GM21515 (cell line): ENCODE measurements around the gene ZBTB20.

Experiments
- ATAC-seq: cut with Tn5 transposase; IDR thresholded peaks from one replicate; pipeline ENCODE4 v1.9.1; 2021; ENCODE audit not compliant: unreplicated experiment

The ZBTB20 gene

DNA sequence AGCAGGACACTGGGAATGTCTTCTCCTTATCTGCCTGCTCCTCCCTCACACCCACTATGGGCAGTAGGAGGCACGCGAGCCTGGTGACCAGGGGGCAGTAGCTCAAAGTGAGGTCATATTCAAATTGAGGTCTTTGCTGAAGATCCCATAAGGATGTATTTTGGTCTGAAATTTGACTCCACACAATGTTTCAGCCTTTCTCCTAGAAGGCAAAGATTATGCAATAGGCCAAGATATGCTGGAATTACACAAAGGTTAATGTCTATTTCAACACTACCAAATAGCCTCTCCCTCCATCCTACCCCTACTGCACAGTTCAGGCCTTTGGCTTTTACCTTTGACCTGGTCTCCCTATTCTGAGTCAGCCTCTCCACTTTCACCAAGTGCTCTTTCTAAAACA, 650.2 kb downstream of the ZBTB20 start:
- no peak for ATAC-seq

GRCh38 chr3:114496466-114496865, 650.6 kb downstream of the ZBTB20 start:
- no peak for ATAC-seq

DNA sequence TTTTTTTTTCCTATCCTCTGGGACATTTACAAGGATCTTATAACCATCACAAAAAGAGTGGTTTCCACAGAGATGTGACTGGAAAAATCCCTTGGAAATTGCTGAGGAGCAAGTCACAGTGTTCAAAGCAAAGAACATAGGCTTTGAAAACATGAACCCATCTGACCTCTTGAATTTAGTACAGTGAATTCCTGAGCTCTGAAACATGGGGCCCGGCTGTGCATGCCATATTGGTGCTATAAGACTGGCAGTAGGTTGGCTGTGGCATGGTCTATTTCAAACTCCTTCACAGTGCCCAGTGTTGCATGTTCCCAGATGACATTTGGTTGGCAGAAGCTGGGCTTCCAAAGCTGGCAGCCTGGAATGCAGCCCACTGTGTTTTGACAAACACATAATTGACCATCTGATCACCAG, 651.1 kb downstream of the ZBTB20 start:
- ATAC-seq = no peak

DNA sequence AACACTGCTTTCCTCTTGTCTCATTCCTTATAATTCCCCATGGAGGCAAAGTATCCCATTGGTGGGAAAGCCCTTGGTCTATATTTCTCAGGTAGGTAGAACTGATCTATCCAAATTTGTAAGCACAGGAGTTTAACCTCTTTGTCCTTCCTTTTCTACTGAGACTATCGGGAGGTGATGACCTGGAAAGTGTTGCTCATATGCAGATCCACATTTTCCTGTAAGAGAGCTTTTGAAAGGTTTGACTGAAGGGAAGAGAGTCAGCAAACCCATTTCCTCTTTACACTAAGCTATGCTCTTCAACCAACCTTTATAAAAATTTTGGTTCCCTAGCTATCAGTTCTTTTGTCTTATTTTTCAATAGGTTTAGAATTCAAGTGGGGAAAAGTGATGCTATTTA, 652.6 kb downstream of the ZBTB20 start:
- ATAC-seq = no peak

DNA sequence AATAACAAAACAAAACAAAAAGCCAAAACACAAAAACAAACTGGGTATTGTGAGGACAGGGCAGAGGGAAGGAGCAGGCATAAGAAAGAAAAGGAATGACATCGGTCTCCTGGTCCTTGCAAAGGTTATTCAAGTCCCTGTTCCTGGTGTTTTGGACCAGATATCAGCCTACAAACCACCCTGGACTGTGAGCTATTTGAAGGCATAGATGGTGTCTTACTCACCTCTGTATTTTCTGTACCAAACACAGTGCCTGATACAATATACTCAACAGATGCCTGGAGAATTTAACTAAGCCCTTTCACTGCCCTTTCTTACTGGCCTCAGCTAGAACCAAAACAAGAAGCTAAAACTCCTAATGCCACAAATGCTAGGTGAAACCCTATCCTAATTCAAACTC, 656.3 kb downstream of the ZBTB20 start:
- no peak for ATAC-seq

GRCh38 chr3:114487502-114487901, 659.6 kb downstream of the ZBTB20 start:
- no peak for ATAC-seq

GRCh38 chr3:114484919-114485318, 662.2 kb downstream of the ZBTB20 start:
- ATAC-seq = no peak

DNA sequence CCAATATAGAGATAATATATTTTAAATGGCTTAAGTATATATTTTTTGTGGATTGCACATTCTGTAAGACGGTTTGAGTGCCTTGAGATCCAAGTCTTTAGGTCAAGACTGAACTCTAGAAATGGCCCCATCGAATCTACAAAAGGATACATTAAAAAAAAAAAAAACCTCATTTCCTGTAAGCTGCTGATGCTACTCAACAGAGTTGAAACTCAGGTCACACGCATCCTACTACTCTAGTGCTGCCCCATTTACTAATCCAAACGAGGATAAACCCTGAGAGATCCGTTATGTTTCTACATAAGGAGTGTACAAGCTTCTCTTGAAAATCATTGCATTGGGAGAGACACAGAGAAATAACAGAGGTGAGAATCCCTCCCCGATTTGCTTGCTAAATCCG, 666.0 kb downstream of the ZBTB20 start:
- ATAC-seq = no peak

DNA sequence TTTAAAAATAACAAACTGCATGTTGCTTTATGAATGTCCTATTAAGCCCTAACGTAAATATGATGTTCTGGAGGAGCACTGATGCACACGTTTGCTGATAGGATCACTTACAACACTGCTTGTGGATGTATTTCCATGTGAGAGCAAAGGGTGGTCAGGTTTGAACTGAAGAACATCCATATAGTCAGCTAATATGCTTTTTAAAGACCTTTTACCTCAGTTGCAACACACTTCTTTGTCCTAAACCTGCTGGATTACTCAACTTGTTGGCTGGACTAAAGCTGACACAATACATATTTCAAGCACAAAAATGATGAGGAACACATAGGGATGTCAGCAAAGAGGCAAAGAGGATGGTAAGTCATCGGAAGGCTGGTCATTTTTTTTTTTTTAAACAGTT, 666.6 kb downstream of the ZBTB20 start:
- no peak for ATAC-seq

- no peak for ATAC-seq
Observed at GRCh38 chr3:114478801-114479200, 668.3 kb downstream of the ZBTB20 start.

GRCh38 chr3:114476511-114476910, 670.6 kb downstream of the ZBTB20 start:
- ATAC-seq = no peak

GRCh38 chr3:114471478-114471877, 675.6 kb downstream of the ZBTB20 start:
- no peak for ATAC-seq

GRCh38 chr3:114469070-114469469, 678.0 kb downstream of the ZBTB20 start:
- ATAC-seq = no peak

DNA sequence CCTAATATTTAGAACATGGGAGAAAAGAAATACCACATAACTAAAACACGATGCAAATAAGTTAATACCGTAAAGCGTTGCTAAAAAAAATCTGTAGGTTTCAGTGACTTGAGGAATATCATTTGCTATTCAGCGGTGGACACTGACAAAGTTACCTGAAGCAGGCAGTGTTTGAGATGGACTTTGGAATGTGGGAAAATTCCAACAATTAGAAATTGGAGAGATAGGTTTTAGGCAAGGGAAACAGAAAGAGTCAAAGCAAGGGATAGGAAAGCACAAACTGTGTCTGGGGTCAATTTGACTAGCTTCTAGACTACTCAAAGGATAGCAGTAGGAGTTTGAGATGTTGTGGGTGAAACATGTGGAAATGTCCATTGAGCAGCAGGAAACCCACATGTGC, 680.3 kb downstream of the ZBTB20 start:
- ATAC-seq = no peak

DNA sequence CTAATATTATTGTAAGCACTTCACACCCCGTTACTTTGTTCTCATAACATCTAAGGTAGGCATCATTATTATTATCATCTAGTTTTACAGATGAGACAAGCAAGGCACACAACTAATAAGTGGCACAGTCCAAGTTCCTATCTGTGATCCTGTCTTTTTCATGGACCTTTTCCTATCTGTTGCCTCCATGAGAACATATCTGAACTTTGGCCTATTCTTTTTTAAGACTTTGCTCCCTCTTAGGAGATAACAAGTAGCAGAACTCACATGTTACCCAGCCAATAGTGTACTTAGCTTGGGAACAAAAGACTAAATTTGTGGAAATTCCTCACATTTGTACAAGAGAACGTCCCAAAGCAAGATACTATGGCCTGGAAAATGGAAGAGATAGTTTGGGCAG, 680.8 kb downstream of the ZBTB20 start:
- no peak for ATAC-seq

DNA sequence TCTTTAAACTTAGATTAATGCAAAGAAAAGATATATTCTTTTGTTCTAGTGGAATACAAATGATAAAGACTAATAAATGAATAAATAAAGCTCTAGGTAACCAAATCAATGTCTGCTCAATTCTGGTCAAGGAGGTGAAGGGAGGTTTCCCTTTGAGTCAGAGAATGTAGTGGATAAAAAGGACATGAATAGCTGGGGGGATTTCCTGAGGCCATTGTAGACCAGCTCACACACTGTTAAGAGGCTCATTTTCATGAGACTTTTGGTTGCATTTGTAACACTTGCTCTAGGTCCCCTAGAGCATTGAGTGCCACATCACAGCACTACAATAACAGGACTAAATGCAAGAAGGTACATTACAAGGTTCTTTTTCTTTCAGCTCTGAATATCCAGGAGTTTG, 682.5 kb downstream of the ZBTB20 start:
- ATAC-seq = peak; percentile 83

DNA sequence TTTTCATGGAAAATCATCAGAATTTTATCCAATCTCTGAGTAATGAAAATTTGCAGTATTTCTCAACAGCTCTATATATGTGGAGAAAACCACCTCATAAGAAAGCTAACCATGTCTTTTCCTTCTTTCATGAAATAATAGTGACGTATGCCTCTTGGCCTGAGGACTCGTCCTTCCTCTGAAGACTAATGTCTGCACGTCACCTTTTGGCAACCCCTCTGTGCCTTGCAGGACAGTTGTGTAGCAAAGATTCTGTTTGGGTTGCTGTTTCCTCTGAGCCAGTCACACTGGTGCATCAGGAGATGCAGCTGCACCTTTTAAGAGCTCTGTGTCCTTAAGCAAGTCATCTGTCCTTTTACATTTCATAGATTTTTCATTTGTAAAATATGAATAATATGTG, 684.3 kb downstream of the ZBTB20 start:
- no peak for ATAC-seq

DNA sequence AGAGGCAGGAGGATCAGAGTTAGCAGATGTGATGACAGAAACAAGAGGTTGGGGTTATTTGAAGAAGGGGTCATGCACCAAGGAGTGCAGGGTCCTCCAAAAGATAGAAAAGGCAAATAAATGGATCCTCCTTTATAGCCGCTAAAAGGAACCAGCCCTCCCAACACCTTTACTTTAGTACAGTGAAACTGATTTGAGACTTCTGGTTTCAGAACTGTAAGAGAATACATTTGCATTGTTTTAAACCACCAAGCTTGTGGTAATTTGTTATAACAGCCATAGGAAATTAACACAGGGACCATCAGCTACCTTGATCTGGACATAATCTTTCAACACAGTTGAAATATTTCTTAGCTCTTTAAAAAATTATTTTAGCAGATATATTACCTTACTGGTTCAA, 686.6 kb downstream of the ZBTB20 start:
- ATAC-seq = peak; percentile 58

DNA sequence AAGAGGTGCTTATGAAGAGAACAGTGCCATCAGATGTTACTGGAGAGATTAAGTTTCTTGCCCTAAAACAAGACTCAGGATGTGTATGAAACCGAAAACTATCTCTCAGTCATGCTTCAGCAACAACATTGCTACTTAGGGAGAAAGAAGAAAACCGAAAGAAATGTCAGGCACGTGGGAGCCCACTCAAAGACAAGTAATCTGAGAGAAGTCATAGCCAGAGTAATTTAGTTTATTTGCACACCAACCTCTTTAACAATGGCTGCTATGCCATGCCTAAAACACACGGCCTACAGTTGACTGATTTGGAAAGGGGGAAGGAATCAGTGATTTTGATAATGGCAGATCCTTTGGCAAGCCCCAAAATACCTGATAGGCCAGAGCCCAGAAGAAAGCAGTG, 690.3 kb downstream of the ZBTB20 start:
- ATAC-seq = peak; percentile 72

GRCh38 chr3:114455432-114455831, 691.7 kb downstream of the ZBTB20 start:
- ATAC-seq = no peak

GRCh38 chr3:114454551-114455251, 692.4 kb downstream of the ZBTB20 start:
- ATAC-seq = no peak

DNA sequence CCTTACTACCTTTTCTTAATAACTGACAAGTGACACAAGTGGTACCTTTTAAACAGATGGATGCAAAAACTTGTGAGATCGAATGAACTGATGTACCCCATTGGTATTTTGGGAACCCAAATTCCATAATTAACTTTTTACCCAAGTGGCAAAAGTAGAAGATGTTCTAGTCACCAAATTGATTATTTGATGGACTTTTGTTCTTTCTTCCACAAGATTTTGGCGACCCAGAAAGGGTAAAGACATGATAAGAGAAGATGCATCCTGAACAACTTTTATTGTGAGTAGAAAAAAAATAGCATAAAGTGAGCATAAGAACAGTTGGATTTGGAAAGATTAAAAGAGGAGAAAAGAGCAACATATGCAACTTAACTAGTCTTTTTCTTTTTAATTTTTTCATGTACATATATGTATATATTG, 693.7 kb downstream of the ZBTB20 start:
- ATAC-seq = no peak

GRCh38 chr3:114452937-114453336, 694.2 kb downstream of the ZBTB20 start:
- ATAC-seq = no peak
